Caki2 (cell line): ENCODE measurements around the gene DCLK1. TPM values are rescaled to one million over a fixed set of nuclear protein-coding genes. Genes with fewer than 3 reads are reported as not detected.

Source experiments
- DNase-seq: peaks from one replicate; pipeline ENCODE4 v3.0.0-alpha.2; 2015; ENCODE audit warnings: low read depth
- in situ Hi-C: cut with HindIII; loops from 2 replicates; pipeline ENCODE4 v1.10.0; 2016; ENCODE audit warnings: low sequenced_read_pairs, low pct_unique_long_range_greater_than_20kb, mixed read lengths
- total RNA-seq: library from RNA; depleted of rRNA; stranded (reverse); fragments of >200 nt; shearing (Covaris generic); gene quantifications from 2 replicates; pipeline ENCODE4 v1.2.3, GENCODE V29; 2014; ENCODE audit warnings: low replicate concordance; rRNA removed

DCLK1 gene
- total RNA-seq, 1 experiment from 2014 or later, result 3.7 TPM

- DNase-seq, result no peak
- in situ Hi-C loops, result no loop called here
These were observed 397.4 kb downstream of the DCLK1 start for GRCh38 chr13:35733827-35734226.

- in situ Hi-C loops, result no loop called here
These were observed 398.6 kb downstream of the DCLK1 start for GRCh38 chr13:35732565-35732964.

GRCh38 chr13:35731471-35731870 lies 399.7 kb downstream of the DCLK1 start:
- in situ Hi-C loops, result no loop called here

More at GRCh38 chr13:35732565-35732964, 398.6 kb downstream of the DCLK1 start:
- no peak for DNase-seq

GRCh38 chr13:35729926-35730627 lies 401.1 kb downstream of the DCLK1 start:
- in situ Hi-C loops, result no loop called here
- no peak for DNase-seq

More at GRCh38 chr13:35731471-35731870, 399.7 kb downstream of the DCLK1 start:
- DNase-seq, result no peak

GRCh38 chr13:35727881-35728280 lies 403.3 kb downstream of the DCLK1 start:
- no peak for DNase-seq
- in situ Hi-C loops, result no loop called here

- DNase-seq, result no peak
- in situ Hi-C loops, result no loop called here
These were observed 406.7 kb downstream of the DCLK1 start for GRCh38 chr13:35724446-35724845.

GRCh38 chr13:35723821-35724220 lies 407.4 kb downstream of the DCLK1 start:
- in situ Hi-C loops, result no loop called here
- DNase-seq, result no peak

- in situ Hi-C loops, result no loop called here
- no peak for DNase-seq
These were observed 408.1 kb downstream of the DCLK1 start for GRCh38 chr13:35723053-35723461.

- DNase-seq, result no peak
- in situ Hi-C loops, result no loop called here
These were observed 408.6 kb downstream of the DCLK1 start for GRCh38 chr13:35722458-35723052.

- in situ Hi-C loops, result no loop called here
- peak; percentile 33 for DNase-seq
These were observed 410.3 kb downstream of the DCLK1 start for GRCh38 chr13:35720690-35721554.

- in situ Hi-C loops, result no loop called here
These were observed 410.9 kb downstream of the DCLK1 start for GRCh38 chr13:35720290-35720689.

More at GRCh38 chr13:35720290-35720689, 410.9 kb downstream of the DCLK1 start:
- DNase-seq, result no peak

Other genes starting within 250 kb of the DCLK1 start
- 0.12 TPM in 1 of 2 replicates, not detected in the other for gene SOHLH2, start 83.2 kb upstream of the DCLK1 start, total RNA-seq
- gene CCDC169, start 166.4 kb upstream of the DCLK1 start, total RNA-seq, result not detected in 2 replicates
- gene SPART, start 215.0 kb upstream of the DCLK1 start, total RNA-seq, result 49.2 and 82.9 TPM in 2 replicates